GM12891 (cell line): ENCODE results near the gene ACAA2.

Source experiments
- POLR2A ChIP-seq: IDR thresholded peaks from 2 replicates; pipeline ENCODE4 v1.6.1; 2011; ENCODE audit warnings: low read depth, low read length, control low read depth
- POLR2AphosphoS5 ChIP-seq: IDR thresholded peaks from 2 replicates; pipeline ENCODE4 v1.6.1; 2011; ENCODE audit warnings: low read depth, low read length, control low read depth

DNA sequence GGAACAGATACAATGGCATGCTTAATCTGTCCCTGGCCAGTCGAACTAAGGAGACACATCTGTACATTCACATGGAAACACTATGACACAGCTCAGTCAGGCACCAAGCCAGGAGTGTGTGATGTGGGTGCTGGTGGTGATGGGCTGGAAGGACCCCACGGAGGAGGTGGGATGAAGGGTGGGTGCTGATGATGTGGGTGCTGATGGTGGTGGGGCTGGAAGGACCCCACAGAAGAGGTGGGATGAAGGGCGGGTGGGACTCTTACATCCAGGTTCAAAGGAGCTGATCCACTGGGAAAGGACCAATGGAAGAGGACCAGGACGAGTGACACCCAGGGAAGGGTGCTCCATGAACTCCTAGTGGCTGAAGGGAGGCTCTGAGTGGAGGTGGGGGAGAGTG is 34.8 kb upstream of the ACAA2 start:
- TF ChIP-seq POLR2A (no peak), POLR2AphosphoS5 (no peak)
